GM21360 (cell line): ENCODE measurements around the gene MMEL1.

Experiments
- ATAC-seq: cut with Tn5 transposase; IDR thresholded peaks from one replicate; pipeline ENCODE4 v1.9.1; 2021; ENCODE audit warnings: mild to moderate bottlenecking, moderate library complexity; ENCODE audit not compliant: unreplicated experiment

The MMEL1 gene

DNA sequence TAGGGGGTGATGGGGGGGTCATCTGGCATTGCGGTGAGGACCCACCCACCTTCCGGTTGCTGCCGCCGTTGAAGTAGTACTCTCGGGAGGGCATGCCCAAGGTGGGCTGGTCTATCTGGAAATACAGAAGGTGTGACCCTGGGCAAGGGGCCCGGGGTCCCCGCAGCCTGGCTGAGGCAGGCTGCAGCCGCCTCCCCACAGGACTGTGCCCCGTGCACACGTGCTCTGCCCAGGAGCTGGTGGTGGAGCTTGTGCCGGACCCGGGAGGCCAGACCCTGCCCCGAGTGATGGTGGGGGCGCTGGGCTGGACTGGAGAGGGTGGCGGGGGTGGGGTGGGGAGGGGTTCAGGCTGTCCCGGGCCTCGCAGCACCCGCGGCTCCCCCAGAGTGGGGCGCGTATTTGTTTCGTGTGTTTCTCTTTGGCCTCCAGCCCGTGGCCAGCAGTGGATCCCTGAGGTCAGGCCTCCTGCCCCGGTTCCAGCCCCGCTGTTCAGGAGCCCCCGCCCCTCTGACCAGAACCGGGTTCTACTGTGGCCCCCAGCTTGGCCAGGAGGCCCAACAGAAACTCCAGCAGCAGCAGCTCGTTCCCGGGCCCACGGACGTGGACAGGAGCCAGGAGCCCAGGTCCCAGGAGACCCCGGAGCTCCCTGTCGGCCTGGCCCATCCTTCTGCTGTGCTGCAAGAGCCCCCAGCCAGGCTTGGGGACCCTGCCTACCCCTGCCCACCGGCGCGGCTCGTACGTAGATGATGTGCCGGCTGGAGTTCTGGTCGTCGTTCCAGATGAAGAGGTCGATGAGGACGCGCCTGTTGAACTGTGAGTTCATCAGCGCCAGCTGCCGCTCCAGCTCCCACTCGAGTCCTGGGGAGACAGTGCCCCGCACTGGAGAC is 27.1 kb downstream of the MMEL1 start:
- ATAC-seq, result no peak

DNA sequence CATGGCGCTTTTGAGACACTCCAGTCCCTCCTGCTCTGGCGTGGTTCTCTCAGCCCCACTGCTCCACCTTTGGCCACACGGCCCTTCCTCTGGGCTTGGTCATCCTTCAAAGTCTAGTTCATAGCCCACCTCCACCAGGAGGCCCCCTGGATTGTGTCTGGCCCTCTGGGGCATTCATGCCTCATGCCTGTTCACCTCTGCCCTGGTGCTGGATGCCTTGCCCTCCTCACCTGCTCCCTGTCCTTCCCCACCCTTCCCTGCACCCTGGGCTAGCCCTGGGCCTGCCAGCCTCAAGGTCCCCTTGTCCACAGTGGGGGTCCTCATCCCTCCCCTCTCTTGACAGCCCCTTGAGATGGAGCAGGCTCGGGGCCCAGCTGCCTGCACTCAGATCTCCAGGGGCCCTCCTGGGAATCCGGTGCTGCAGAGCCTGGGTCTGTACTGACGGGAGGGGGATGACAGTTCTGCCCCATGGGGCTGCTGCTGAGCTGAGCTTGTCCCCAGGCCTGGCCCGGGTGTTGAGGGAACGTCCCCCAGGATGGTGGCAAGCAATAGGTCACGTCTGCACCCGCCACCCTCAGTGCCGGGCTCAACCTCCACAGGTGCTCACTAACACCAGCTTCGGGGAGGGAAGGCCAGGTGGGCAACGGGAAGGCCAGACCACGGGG is 27.8 kb downstream of the MMEL1 start:
- no peak for ATAC-seq

DNA sequence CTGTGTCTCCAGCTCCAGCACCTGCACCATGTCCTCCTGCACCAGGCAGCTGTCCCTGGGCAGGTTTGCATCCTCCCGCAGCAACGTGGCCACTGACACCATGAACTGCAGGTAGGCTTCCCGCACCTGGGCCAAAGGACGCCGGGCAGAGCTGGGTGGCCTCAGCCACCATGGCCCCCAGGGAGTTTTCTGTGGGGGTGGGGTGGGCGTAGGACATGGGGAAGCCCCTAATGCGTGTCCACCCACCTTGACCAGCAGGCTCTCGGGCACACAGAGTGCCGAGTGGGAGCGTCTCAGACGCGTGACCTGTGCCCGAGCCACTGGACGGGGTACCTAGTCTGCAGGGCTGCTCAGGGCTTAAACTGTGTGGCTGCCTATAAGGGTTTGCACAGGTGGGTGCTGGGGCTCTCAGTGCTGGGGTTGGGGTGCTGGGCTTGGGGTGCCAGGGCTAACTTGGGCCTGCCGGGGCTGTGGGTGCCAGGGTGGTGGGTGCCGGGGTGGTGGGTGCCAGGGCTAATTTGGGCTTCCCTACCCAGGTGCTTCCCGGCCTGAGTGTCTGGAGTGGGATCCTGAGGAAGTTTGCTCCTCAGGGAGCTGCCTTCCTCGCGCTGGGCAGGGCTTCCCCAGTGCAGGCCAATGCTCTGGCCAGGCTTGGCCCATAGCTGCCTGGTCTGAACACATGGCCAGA is 28.5 kb downstream of the MMEL1 start:
- no peak for ATAC-seq

DNA sequence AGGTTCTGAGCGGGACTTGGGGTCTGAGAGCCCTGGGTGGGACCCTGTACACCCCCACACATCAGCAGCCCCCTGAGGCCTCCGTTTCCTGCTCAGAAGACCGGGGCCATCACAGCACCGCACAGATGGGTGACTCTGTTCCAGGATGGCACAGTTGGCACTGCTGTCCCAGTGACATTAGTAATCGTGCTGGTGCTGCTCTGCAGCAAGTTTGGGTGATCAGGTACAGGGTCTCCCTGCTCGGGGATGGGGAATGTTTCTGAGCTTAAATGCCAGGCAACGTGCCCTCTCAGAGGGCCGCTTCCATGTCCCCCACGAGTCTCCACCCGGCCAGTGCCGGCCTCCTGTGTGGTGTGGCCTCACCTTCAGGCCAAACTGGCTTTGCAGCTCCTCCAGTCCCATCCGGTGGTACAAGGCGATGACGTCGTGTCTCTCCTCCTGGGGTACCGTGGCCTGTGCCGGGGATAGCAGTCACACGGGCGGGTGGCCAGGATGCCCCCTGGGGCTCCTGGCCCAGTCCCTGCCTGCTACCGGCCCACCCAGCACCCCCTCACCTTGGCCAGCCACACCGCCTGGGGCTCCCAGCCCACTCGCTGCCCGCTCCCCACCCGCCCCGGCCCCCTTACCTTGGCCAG is 29.2 kb downstream of the MMEL1 start:
- no peak for ATAC-seq

DNA sequence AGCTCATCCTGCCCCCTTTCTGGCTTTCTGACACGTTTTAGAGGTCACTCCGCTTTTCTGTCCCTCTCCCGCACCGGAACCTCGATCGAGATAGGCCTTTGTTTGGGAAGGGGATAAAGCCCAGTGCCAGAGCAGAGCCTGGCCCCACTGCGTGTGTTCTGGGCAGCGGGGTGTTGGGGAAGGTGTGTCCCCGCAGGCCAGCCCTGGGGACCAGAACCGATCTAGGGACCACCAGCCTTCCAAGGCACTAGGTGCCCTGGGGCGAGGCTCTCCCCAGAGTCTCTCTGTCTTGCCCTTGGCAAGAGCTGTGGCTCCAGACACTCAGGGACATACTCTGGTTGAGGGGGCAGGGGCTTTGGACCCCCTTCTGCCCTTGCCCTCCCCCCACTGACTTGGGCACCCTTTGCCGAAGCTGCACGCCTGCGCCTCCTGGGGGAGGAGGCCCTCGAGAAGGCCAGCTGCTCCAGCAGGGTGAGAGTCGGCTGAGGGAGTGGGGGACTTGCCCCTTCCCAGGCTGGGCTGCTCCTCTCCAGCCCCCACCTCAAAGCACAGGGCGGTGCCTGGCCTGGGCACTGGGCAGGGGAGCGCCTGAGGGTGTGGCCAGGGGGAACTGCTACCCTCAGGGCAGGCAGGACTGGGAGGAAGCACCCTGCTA is 29.8 kb downstream of the MMEL1 start:
- no peak for ATAC-seq

DNA sequence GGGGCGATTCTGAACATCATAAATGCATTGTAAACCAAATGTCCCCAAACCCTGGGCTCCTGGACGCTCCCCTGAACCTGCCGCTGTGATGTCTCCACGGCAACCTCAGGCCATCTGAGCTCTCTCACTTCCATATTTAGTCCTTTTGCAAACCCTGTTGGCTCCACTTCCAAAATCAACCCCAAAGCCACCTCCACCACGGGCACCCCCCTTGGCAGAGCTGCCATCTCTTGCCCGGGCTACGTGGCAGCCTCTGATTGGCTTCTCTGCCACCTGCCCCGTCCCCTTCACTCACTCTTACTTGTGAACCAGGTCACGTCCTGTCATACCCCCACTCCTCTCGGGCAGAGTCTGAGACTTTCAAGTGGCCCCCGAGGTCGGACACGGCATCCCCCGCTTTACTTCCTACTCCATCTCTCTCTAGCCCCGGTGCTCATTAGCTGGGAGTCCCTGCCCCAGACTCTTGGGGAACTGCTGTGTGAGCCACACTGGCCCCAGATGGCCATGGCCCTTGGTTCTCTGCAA is 30.4 kb downstream of the MMEL1 start:
- ATAC-seq, result no peak

DNA sequence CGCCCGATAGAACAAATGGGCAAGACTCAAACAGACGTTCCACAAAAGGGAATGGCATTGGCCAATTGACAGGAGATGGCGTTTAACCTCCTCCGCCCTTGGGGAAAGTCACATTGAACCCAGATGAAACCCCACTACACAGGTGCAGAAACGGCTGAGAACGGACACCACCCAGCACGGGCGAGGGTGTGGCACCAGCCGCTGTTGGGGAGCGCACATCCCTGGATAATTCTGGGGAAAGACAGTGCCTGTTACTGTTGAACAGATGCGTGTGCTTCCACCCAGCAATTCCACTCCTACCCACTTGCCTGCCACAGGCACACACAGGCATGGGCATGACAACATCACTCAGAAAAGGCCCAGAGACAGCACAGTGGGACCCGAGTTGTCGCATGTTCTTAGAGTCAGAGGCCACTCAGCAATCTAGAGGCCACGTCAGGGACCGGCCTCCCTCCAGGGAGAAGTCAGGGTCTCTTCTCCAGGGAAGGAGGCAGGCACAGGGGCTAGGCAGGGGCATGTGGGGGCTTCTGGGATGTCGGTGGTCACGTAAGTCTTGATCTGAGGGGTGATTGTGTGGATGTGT is 31.0 kb downstream of the MMEL1 start:
- no peak for ATAC-seq

DNA sequence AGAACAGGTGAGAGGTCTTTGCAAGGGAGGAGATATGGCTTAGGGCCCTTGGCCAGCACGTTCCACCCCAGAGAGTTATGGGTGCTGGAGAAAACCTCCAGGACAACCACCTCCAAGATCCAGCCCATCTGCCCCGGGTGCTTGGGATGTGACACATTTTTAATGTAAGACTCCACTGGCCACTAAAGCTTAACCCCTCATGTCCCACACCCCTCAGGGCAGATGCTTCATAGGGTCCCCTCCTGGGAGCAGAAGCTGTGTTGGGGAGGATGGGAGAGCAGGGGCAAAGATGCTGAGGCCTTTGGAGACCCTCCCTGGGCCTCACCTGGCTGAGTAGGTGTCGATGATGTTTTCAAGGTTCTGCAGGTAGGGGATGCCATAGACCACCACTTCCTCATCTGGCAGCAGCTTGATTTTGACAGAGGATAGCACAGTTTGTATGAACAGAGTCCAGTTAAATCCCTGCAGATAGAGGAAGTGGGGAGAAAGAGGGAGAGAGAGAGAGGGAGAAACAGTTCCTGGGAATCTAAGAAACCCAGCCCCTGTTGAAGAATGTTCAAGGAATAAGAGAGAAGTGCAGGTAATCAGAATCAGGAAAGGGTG is 34.4 kb downstream of the MMEL1 start:
- no peak for ATAC-seq

DNA sequence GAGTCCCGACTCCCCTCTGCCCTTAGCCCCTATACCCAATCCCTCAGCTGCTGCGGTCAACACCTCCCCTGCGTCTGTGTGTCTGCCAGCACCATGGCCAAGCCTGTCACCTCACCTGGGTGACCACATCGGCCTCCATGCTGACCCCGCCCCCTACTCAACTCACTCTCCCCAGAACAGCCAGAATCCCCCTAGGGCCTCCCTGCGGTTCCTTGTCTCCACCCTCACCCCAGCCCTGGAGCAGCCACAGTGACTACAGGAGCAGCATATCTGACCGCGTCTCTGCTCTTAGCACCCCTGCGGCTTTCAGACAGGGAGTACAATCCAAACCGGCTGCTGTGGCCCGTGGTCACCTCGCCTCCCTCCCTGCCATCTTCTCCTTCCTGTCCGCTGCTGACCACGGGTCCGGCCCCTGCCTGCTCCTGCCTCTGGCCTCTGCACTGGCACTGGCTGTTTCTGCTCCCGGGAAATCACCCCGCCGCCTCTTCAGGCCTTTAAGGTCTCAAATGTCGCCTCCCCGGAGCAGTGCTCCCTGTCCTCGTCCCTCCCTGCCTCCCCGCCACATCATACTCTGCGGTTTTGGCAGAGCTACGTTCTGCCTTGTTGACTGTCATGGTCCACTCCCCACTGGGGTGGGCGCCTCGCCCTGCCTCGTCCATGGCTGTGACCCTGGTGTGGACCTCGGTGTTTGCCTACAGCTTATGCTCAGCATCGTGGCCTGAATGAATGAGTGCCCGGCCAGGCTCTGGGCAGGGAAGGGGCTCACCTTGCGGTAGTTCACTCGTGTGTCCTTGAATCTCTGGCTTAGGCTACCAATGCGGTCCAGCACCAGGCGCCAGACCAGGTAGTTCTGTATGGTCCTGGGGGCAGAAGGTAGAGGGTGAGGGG is 35.1 kb downstream of the MMEL1 start:
- no peak for ATAC-seq

DNA sequence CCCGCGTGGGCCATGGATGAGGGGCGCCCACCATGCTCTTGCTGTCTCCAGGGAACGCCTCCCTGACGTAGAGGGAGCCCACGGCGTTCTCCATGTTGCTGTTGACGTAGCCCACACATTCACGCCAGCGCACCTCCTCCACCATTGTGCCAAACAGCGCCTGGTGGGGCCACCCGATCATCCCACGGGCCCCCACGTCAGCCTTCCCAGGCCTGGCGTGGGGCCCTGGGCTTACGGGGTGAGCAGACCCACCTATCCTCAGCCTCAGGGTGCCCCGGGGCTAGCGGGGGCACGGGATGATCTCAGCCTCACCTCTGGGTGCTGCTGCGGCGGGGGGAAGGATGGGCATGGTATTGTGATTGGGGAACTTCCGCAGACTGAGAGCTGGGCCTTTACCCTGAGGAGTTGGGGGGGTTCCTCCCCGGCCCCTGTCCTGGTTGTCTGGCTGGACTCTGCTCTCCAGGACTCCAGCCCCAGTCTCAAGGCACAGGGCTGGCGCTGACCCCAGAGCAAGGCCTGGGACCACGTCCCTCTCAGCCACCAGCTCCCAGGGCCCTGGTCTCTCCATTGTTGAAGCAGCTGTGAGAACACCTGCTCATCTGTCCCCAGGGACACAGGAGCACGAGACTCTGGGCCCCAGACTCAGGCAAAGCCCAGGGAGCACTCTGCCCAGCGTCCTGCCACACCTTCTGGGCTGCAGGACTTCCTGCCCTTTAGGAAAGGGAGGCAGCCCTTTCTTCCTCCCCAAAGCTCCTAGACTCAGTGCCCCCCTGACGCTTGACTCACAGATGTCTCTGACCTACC is 36.1 kb downstream of the MMEL1 start:
- no peak for ATAC-seq

DNA sequence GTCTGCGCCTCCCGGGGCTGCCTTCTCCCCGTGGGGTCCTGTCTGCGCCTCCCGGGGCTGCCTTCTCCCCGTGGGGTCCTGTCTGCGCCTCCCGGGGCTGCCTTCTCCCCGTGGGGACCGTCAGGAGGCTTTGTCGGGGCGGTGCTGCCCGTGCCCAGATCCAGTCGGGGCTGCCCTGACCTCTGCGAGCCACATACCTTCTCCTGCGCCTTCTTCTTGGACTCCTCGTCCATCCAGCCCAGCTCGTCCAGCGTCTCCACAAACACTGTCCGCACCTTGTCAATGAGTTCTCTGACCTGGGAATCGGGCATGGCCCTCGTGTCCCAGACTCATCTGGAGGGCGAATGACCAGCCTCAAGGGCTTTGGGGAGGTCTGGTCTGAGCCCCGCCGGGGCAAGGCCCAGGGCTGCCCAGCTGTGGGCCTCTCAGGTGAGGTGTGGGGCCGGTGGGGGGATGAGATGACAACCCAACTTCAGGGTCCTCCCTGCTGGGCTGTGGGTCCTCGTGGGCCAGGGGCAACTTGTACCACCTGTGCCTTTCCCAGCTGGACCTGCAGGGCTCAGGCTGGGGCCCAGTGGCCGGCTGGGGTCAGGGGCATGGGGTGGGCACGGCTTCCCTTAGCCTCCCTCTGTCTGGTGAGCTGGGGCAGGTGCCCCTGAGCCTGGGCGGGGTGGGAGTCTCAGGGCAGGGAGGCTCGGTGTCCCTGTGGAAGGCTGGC is 36.8 kb downstream of the MMEL1 start:
- ATAC-seq, result no peak

DNA sequence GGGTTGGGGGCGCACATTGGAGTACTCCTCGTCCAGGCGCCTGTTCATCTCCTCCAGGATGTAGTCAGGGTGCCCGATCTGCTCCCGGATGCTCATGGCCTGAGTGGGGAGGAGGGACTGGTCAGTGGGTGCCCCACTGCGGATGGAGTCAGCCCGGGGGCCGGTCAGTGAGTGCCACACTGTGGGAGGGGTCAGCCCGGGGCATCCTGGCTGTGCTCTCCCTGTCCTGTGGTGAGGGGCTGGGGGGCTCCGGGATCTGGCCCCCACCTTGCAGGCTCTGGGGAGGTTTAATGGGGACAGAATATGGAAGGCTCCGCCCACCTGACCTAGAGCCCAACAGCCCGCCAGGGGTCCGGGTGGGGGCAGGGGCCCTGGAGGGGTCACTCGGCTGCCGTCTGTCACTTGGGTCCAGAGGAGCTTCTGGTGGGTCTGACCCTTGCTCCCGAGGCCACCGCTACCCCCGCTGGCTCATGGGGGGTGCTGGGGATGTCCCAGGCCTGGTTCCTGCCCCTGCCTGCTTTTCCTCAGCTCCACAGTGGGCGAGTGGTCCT is 37.5 kb downstream of the MMEL1 start:
- ATAC-seq, result no peak

DNA sequence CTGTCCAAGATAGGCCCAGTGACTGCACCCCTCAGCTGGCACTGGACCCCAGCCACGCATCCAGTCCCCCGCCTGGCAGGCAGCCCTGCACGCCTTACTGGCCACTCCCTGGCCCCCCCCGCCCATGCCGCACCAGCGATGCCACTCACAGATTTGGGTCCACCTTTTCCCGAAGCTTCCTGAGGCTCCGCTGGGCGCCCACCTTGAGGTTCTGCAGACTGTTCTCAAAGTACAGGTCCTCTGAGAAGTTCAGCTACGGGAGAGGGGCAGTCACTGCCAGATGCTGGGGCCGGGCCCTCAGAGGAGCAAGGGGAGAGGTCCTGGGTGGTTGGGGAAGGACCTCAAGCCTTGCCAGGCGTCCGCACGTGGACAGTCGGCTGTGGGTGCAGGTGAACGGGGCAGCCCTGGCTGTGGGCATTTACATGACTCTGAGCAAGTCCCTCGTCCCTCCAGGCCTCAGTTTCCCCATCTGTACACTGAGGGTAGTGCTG is 38.1 kb downstream of the MMEL1 start:
- ATAC-seq, result no peak

DNA sequence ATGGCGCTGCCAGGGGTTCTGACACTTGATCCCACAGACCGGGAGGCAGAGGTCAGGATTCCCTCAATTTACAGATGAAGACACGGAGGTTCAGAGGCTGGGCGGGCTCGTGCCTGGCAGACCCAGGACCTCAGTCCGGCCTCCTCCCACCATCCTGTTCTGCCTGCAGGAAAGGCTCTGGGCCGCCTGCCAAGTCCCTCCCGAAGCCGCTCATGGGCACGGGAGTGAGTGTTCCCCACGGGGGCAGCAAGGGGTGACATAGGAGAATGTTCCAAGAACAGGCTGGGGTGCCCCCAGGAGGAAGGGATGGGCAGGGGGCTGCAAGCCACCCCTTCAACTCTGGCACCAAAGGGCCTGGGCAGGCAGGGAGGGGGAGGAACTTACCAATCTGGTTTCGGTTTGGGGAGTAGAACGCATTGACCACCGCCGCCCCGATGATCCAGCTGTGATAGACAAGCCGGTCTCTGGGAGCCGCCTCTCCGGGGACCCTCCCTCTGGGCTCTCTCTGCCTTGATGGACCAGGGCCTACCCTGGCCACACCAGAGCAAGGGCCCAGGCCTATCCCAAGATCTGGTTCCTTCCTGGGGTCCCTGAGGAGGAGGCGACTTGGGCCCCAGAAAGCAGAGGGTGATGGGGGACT is 38.7 kb downstream of the MMEL1 start:
- no peak for ATAC-seq

DNA sequence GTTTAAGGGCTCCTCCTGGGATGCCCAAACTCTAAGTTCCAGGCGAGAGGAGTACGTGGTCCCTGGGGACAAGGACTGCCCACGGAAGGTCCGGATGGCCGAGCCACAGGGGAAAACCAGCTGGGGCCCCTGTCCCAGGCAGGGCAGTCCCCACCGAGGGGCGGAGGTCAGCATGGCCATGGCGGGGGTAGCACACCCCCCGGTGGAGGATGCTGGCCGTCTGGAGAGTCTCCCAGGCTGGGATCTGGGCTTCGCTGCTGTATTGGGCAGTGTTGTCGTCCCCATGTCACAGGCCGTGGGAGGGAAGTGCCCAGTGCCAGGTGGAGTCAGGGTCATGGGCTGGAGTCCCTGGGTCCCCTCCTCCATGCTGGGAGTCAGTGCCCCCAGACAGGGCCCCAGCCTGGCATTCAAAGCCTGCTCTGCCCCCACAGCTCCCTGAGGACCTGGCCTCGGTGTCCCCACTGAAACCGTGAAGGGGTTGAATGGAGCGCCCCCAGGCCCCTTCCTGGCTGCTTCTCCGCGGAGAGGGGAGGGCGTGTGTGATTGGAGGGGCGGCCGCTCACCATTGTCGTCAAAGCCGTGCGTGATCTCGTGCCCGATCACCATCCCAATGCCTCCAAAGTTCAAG is 39.5 kb downstream of the MMEL1 start:
- ATAC-seq, result no peak

DNA sequence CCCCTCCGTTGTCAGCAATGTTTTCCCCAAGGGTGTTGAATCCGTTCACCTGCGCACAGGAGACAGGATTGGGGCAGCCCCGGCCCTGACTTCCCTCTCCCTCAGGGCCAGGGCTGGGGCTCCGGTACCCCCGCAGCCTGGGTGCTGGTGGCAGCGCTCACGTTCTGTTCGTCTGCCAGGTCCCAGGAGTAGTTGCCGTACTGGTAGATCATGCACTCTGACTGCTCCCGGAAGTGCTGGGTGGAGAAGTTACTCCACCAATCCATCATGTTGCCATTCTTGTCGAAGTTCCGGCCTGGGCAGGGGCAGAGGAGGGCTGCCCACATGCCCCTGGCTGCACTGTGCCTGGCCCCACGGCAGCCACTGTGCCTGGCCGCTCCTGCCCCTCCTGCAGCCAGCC is 40.1 kb downstream of the MMEL1 start:
- ATAC-seq, result no peak
